ENCODE measurements around the gene SLC12A2.

Gene SLC12A2

DNA sequence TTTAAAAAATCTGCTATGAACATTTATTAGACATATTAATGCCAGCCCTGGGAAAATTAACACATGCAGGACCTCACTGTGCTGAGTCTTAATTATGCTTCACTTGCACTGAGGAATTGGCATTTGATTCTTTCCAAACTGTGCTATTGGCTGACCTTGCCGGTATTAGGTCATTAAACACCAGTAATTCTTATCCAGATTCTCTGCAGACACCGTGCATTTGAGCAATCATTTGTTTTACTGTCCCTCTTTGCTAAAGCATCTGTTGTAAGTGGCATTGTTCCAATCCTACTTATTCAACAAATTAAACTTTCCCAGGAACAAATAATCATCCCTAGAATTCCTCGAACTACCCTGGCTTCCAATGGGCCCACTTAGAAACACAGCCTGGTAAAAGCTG lies 145.0 kb downstream of the SLC12A2 start:
- peak; percentile 30 for DNase-seq

DNA sequence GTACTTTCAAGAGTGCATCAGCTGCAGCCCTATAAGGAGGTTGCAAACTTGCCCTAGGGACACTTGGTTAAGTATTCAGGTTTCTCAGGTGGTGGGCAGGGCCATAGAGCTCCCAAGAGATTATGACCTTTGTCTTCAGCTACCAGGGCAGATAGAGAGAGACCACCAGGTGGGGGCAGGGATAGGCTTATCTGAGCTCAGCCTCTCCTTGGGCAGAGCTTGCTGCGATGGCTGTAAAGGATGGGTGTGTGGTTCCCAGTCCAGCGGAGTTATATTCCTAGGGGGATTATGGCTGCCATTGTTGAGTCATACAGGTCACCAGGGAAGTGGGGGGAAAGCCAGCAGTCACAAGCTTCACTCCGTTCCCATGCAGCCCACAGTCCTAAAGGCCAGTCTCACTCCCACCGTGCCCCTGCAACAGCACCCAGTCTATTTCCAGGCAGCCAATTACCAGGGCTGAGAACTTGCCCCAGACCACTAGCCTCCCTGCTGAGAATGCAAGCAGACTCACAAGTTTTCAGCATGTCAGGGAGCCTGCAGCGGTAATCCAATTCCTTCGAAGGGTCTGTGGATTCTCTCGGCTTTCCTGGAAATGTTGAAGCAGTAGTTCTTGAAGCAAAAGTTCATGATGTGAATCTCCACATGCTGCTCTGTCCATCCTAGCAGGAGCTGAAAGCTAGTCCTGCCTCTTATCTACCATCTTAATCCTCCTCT lies 151.5 kb downstream of the SLC12A2 start:
- no peak for DNase-seq

DNA sequence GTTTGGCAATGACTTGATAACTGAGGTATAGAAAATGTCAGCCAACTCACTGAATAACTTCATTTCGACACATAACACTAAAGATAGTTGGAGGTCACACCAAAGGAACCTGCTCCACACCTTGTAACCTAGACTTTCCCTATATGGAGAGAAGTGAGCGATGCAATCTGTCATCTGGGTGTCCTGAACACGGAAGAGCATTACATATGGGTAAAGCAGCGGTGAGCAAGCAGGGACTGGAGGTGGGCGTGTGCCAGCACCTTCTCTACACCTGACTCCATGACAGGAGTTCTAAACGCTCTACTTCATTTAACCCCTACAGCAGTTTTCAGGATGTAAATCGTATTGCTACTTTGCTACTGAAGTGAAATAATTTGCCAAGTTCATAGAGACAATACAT lies 152.8 kb downstream of the SLC12A2 start:
- DNase-seq = no peak

DNA sequence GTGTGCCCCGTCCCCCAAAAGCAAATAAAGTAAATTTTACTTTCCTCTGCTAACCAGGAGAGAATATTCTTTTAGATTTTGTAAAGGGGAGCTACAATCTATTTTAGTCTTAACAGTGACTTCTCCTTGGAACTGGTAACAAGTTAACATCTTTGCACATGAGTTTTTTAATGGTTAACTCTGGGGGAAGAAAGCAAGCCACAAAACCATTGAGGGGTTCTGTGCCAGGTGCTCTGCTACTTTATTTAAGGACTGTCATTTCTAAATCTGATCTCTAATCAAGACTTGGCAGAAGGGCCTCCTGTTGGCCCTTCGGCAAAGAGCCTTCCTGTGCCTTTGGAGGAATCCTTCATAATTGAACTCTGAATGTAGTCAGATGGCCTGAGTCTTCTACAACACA lies 153.4 kb downstream of the SLC12A2 start:
- no peak for DNase-seq

DNA sequence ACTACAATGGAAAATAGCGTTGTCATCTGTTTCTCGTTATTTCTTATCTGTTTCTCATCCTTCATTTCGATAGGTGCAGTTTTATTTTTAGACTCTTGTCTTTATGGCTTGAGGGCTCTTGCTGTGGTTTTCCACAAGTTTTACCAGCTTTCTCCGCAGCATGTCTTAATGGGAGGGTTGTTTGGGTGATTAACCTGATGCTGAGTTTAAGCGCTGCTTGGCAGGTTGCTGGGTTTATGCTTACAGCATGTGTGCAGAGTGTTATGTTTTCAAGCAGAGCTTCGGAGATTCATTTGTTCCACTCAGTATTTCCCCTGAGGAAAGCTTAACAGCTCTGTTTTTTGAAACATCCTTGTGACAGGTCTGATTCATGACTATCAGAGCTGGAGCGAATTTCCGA lies 154.0 kb downstream of the SLC12A2 start:
- DNase-seq = no peak

All from fibroblast of skin of back (primary cell).